NK-92 (cell line): ENCODE results near the gene TMPRSS4.

Source experiments
- DNase-seq: peaks from one replicate; lab custom pipeline; 2025; ENCODE audit not compliant: unreplicated experiment; lab: John Stamatoyannopoulos, UW

Gene TMPRSS4

GRCh38 chr11:118078911-118079411 is 2.1 kb downstream of the TMPRSS4 start:
- no peak for DNase-seq

- no peak for DNase-seq
Measured at GRCh38 chr11:118079491-118079890, 2.6 kb downstream of the TMPRSS4 start.

GRCh38 chr11:118080296-118080695 is 3.4 kb downstream of the TMPRSS4 start:
- no peak for DNase-seq

- no peak for DNase-seq
Measured at GRCh38 chr11:118081241-118081958, 4.5 kb downstream of the TMPRSS4 start.

GRCh38 chr11:118082880-118083552 is 6.1 kb downstream of the TMPRSS4 start:
- DNase-seq = no peak

- no peak for DNase-seq
Measured at GRCh38 chr11:118084247-118084646, 7.4 kb downstream of the TMPRSS4 start.

GRCh38 chr11:118084656-118085055 is 7.8 kb downstream of the TMPRSS4 start:
- DNase-seq = no peak

- DNase-seq = no peak
Measured at GRCh38 chr11:118086913-118087768, 10.3 kb downstream of the TMPRSS4 start, which contains the start of gene SMIM35. SMIM35 (minus strand) TSS chr11:118086963; CDS start chr11:118086757, 206 bp downstream.

- DNase-seq = no peak
Measured at GRCh38 chr11:118087931-118088330, 11.1 kb downstream of the TMPRSS4 start.

GRCh38 chr11:118088531-118088930 is 11.7 kb downstream of the TMPRSS4 start:
- DNase-seq = no peak

- DNase-seq = no peak
Measured at GRCh38 chr11:118090545-118091162, 13.8 kb downstream of the TMPRSS4 start.

GRCh38 chr11:118091690-118092089 is 14.8 kb downstream of the TMPRSS4 start:
- no peak for DNase-seq

- DNase-seq = no peak
Measured at GRCh38 chr11:118092907-118093571, 16.2 kb downstream of the TMPRSS4 start.

- no peak for DNase-seq
Measured at GRCh38 chr11:118095493-118095892, 18.6 kb downstream of the TMPRSS4 start.

- DNase-seq = no peak
Measured at GRCh38 chr11:118095967-118096367, 19.1 kb downstream of the TMPRSS4 start.

- DNase-seq = no peak
Measured at GRCh38 chr11:118098996-118099837, 22.3 kb downstream of the TMPRSS4 start.

GRCh38 chr11:118099838-118100556 is 23.1 kb downstream of the TMPRSS4 start:
- no peak for DNase-seq

GRCh38 chr11:118100691-118101232 is 23.9 kb downstream of the TMPRSS4 start:
- no peak for DNase-seq
